Measurements from ENCODE around the gene SULT4A1.

DNA sequence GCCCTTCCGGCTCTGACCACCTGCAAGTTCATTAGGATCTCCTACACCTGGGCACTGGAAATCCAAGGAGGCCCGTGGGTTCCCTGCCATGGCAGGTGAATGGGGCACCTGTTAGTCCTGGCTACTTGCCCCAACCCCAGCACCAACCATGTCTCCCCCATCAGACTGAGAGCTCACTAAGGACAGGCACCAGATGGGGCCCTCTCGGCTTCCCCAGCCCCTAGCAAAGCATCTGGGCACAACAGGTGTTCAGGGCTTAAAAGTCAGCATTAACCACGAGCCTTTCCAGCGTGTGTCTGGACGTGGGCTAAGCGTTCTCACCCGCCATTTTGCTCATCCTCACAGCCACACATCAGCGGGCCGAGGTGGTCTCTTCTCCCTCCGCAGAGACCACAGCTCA, 2.2 kb downstream of the SULT4A1 start:
- TF ChIP-seq, protein P1, sequence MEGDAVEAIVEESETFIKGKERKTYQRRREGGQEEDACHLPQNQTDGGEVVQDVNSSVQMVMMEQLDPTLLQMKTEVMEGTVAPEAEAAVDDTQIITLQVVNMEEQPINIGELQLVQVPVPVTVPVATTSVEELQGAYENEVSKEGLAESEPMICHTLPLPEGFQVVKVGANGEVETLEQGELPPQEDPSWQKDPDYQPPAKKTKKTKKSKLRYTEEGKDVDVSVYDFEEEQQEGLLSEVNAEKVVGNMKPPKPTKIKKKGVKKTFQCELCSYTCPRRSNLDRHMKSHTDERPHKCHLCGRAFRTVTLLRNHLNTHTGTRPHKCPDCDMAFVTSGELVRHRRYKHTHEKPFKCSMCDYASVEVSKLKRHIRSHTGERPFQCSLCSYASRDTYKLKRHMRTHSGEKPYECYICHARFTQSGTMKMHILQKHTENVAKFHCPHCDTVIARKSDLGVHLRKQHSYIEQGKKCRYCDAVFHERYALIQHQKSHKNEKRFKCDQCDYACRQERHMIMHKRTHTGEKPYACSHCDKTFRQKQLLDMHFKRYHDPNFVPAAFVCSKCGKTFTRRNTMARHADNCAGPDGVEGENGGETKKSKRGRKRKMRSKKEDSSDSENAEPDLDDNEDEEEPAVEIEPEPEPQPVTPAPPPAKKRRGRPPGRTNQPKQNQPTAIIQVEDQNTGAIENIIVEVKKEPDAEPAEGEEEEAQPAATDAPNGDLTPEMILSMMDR (IDR thresholded peaks at IDR 0.05), result no peak
- no peak for TF ChIP-seq EP300 (IDR thresholded peaks at IDR 0.05)
- TF ChIP-seq POLR2AphosphoS5 (IDR thresholded peaks at IDR 0.05), result no peak
